ENCODE results near the gene RGS4. TPM values are rescaled to one million over a fixed set of nuclear protein-coding genes. Genes with fewer than 3 reads are reported as not detected.

RGS4 gene
- total RNA-seq, 1 donor: 538 TPM

- peak; percentile 45 for DNase-seq (ENCODE audit: low read depth)
- no peak overlapping the region for H3K4me3 ChIP-seq (ENCODE audit: low read depth, low read length)
- TF ChIP-seq CTCF (IDR thresholded peaks at IDR 0.05; ENCODE audit: insufficient read depth, low read length): no peak
Measured at GRCh38 chr1:163106364-163106987, 37.3 kb downstream of the RGS4 start.

GRCh38 chr1:163107655-163108054 lies 38.5 kb downstream of the RGS4 start:
- no peak for DNase-seq (ENCODE audit: low read depth)
- no peak for TF ChIP-seq CTCF (IDR thresholded peaks at IDR 0.05; ENCODE audit: insufficient read depth, low read length)
- no peak overlapping the region for H3K4me3 ChIP-seq (ENCODE audit: low read depth, low read length)

DNA sequence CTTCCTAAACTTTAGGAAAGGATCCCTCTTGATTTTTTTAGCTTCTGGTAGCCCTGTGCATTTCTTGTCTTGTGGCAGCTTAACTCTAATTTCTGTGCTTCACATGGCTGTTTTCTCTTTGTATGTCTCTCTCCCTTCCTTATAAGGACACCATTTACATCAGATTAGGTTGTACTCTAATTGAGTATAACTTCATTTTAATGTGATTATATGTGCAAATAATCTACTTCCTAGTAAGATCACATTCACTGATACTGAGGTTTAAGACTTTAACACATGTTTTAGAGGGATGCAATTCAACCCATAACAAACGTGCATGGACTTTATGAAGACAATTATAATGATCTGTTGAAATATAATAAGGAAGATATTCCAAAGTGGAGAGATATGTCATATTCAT lies 46.7 kb downstream of the RGS4 start:
- no peak overlapping the region for H3K4me3 ChIP-seq (ENCODE audit: low read depth, low read length)
- no peak for DNase-seq (ENCODE audit: low read depth)
- TF ChIP-seq CTCF (IDR thresholded peaks at IDR 0.05; ENCODE audit: insufficient read depth, low read length): no peak

DNA sequence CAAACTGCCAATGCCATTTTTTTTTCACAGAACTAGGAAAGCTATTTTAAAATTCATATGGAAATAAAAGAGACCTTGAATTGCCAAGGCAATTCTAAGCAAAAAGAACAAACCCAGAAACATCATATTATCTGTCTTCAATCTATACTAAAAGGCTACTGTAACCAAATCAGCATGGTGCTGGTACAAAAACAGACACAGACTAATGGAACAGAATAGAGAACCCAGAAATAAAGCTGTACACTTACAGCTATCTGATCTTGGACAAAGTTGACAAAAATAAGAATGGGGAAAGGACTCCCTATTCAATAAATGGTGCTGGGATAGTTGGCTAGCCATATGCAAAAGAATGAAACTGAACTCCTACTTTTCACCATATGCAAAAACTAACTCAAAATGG lies 50.5 kb downstream of the RGS4 start:
- no peak for DNase-seq (ENCODE audit: low read depth)
- no peak overlapping the region for H3K4me3 ChIP-seq (ENCODE audit: low read depth, low read length)
- no peak for TF ChIP-seq CTCF (IDR thresholded peaks at IDR 0.05; ENCODE audit: insufficient read depth, low read length)

DNA sequence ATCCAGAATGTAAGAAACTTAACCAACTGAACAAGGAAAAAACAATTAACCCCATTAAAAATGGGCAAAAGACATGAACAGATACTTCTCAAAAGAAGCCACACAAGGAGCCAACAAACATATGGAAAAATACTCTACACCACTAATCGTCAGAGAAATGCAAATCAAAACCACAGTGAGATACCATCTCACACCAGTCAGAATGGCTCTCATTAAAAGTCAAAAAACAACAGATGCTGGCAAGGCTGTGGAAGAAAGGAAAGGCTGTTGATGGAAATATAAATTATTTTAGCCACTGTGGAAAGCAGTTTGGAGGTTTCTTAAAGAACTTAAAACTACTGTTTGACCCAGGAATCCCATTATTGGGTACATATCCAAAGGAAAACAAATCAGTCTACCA lies 51.2 kb downstream of the RGS4 start:
- no peak overlapping the region for H3K4me3 ChIP-seq (ENCODE audit: low read depth, low read length)
- no peak for TF ChIP-seq CTCF (IDR thresholded peaks at IDR 0.05; ENCODE audit: insufficient read depth, low read length)
- DNase-seq (ENCODE audit: low read depth): no peak

- TF ChIP-seq CTCF (IDR thresholded peaks at IDR 0.05; ENCODE audit: insufficient read depth, low read length): no peak
- no peak for DNase-seq (ENCODE audit: low read depth)
- no peak overlapping the region for H3K4me3 ChIP-seq (ENCODE audit: low read depth, low read length)
Measured at GRCh38 chr1:163124812-163125211, 55.7 kb downstream of the RGS4 start.

Other genes starting within 250 kb of the RGS4 start
- gene CCDC190, start 208.2 kb upstream of the RGS4 start, total RNA-seq (ENCODE audit: low replicate concordance): 0.16 and 4.6 TPM in 2 replicates
- 6.4 and 20.2 TPM in 2 replicates for gene RGS5, start 133.6 kb downstream of the RGS4 start, total RNA-seq (ENCODE audit: low replicate concordance)